SK-N-SH (cell line): ENCODE results near the gene MACROD2. TPM values are rescaled to one million over a fixed set of nuclear protein-coding genes. Genes with fewer than 3 reads are reported as not detected.

Experiments used
- CTCF ChIA-PET: fragments of 300-600, 350-600 bp; formaldehyde crosslinking; extraction: SDS; loops from one replicate; lab custom pipeline; 2021; lab: Yijun Ruan, JAX
- POLR2A ChIA-PET: fragments of 350-600 bp; sonication (Branson Sonifier 250); formaldehyde crosslinking; extraction: SDS; loops from one replicate; lab custom pipeline; 2020; ENCODE audit warnings: antibody characterized with exemption, inconsistent platforms; lab: Yijun Ruan, JAX
- DNase-seq: peaks from one replicate; pipeline ENCODE4 v3.0.0; 2012
- H2AFZ ChIP-seq: fragments of 200-600 bp; sonication (generic); 2 replicates; pipeline ENCODE4 v1.8.1; 2016; ENCODE audit warnings: antibody characterized with exemption, mild to moderate bottlenecking, low read depth
- H3F3A ChIP-seq: fragments of 200-600 bp; sonication (generic); replicated peaks from 2 replicates; pipeline ENCODE3; 2016; ENCODE audit warnings: antibody characterized with exemption, mild to moderate bottlenecking; ENCODE audit not compliant: insufficient read depth
- H3K27ac ChIP-seq, 2 experiments: fragments of 200-500 bp in 1 of 2; fragments of 200-600 bp in 1 of 2; sonication (Bioruptor generic) in 1 of 2; sonication (generic), shearing (Covaris generic) in 1 of 2; 2 replicates each; pipeline versions ENCODE4 v1.5.1 to v1.6.1; 2014 to 2016; ENCODE audit warnings: low read depth in 2 of 2, inconsistent platforms in 1 of 2, low read length in 1 of 2, mild to moderate bottlenecking in 1 of 2, mixed read lengths in 1 of 2
- H3K27me3 ChIP-seq: fragments of 200-600 bp; sonication (generic), shearing (Covaris generic); 2 replicates; pipeline ENCODE4 v1.6.1; 2016; ENCODE audit warnings: mixed run types; ENCODE audit not compliant: insufficient read depth
- H3K36me3 ChIP-seq, 2 experiments: fragments of 200-500 bp in 1 of 2; fragments of 200-600 bp in 1 of 2; sonication (Bioruptor generic) in 1 of 2; sonication (generic) in 1 of 2; replicated peaks in 1 of 2; 2 replicates each; pipeline versions ENCODE3 to v1.5.1; 2014 to 2016; ENCODE audit warnings: low read length in 1 of 2, mild to moderate bottlenecking in 1 of 2; ENCODE audit not compliant: insufficient read depth in 2 of 2, control insufficient read depth in 1 of 2
- H3K4me1 ChIP-seq, 2 experiments: fragments of 200-500 bp in 1 of 2; fragments of 200-600 bp in 1 of 2; sonication (Bioruptor generic) in 1 of 2; sonication (generic), shearing (Covaris generic) in 1 of 2; 2 replicates each; pipeline versions ENCODE4 v1.5.1 to v1.6.1; 2014 to 2016; ENCODE audit warnings: low read depth in 1 of 2, low read length in 1 of 2, mixed run types in 1 of 2; ENCODE audit not compliant: insufficient read depth in 2 of 2, control insufficient read depth in 1 of 2
- H3K4me2 ChIP-seq: fragments of 200-600 bp; sonication (generic), shearing (Covaris generic); 2 replicates; pipeline ENCODE4 v1.6.1; 2017; ENCODE audit warnings: mixed run types
- H3K4me3 ChIP-seq, 2 experiments: fragments of 200-500 bp in 1 of 2; fragments of 200-600 bp in 1 of 2; sonication (Bioruptor generic) in 1 of 2; sonication (generic), shearing (Covaris generic) in 1 of 2; 2 replicates each; pipeline versions ENCODE4 v1.5.1 to v1.8.1; 2014 to 2016; ENCODE audit warnings: low read depth in 2 of 2, inconsistent platforms in 1 of 2, low read length in 1 of 2, mild to moderate bottlenecking in 1 of 2, mixed read lengths in 1 of 2, moderate library complexity in 1 of 2
- H3K79me2 ChIP-seq: fragments of 200-600 bp; sonication (generic); 2 replicates; pipeline ENCODE4 v1.8.1; 2017; ENCODE audit warnings: mild to moderate bottlenecking; ENCODE audit not compliant: insufficient read depth
- H3K9ac ChIP-seq: fragments of 200-600 bp; sonication (generic); 2 replicates; pipeline ENCODE4 v1.6.1; 2017; ENCODE audit warnings: mixed run types
- H3K9me2 ChIP-seq: fragments of 200-600 bp; sonication (generic); 2 replicates; pipeline ENCODE4 v1.6.1; 2017; ENCODE audit warnings: mixed run types
- H3K9me3 ChIP-seq: fragments of 200-600 bp; sonication (generic); 2 replicates; pipeline ENCODE4 v1.6.1; 2017; ENCODE audit warnings: mixed run types, mild to moderate bottlenecking, moderate library complexity
- H4K20me1 ChIP-seq: fragments of 200-600 bp; sonication (generic); 2 replicates; pipeline ENCODE4 v1.6.1; 2017; ENCODE audit warnings: mild to moderate bottlenecking, mixed run types; ENCODE audit not compliant: insufficient read depth
- ELF1 ChIP-seq: IDR thresholded peaks from 2 replicates; pipeline ENCODE4 v1.4.0; 2012
- FOXM1 ChIP-seq: IDR thresholded peaks from 2 replicates; pipeline ENCODE4 v1.4.0; 2012; ENCODE audit warnings: low read depth, mild to moderate bottlenecking
- JUND ChIP-seq: IDR thresholded peaks from 2 replicates; pipeline ENCODE4 v1.4.0; 2012
- MEF2A ChIP-seq: IDR thresholded peaks from 2 replicates; pipeline ENCODE4 v1.4.0; 2012; ENCODE audit warnings: low read depth, borderline replicate concordance
- MXI1 ChIP-seq: IDR thresholded peaks from 2 replicates; pipeline ENCODE4 v1.6.1; 2012; ENCODE audit warnings: mild to moderate bottlenecking, low read depth, low read length, improper control_type of control experiment
- NFIC ChIP-seq: IDR thresholded peaks from 2 replicates; pipeline ENCODE4 v1.4.0; 2012; ENCODE audit warnings: borderline replicate concordance
- RFX5 ChIP-seq: IDR thresholded peaks from 2 replicates; pipeline ENCODE4 v1.6.1; 2012; ENCODE audit warnings: mild to moderate bottlenecking, improper control_type of control experiment, low read length
- SMC3 ChIP-seq: IDR thresholded peaks from 2 replicates; pipeline ENCODE4 v1.6.1; 2012; ENCODE audit warnings: low read depth, low read length, improper control_type of control experiment
- TCF12 ChIP-seq: IDR thresholded peaks from 2 replicates; pipeline ENCODE4 v1.4.0; 2012
- TEAD4 ChIP-seq: IDR thresholded peaks from 2 replicates; pipeline ENCODE4 v1.4.0; 2012; ENCODE audit warnings: mild to moderate bottlenecking, borderline replicate concordance; ENCODE audit not compliant: insufficient read depth
- YY1 ChIP-seq: IDR thresholded peaks from 2 replicates; pipeline ENCODE4 v1.4.0; 2012; ENCODE audit warnings: low read depth, mild to moderate bottlenecking
- WGBS: methylation state at CpG from one replicate; pipeline ENCODE4 v1.1.6; 2017; ENCODE audit warnings: low lambda C conversion rate; 5-methylcytosine and 5-hydroxymethylcytosine counted together
- polyA plus RNA-seq, 3 experiments: library from polyadenylated mRNA; depleted of rRNA; stranded (reverse); fragments of >200 nt; gene quantifications; 2 replicates each; pipeline ENCODE4 v1.2.3, GENCODE V29; 2012
- TF ChIP-seq, protein P1 (sequence below): IDR thresholded peaks from 2 replicates; pipeline ENCODE4 v1.4.0; 2012; ENCODE audit warnings: low read depth, borderline replicate concordance
- TF ChIP-seq, protein P2 (sequence below): IDR thresholded peaks from 2 replicates; pipeline ENCODE4 v1.4.0; 2012; ENCODE audit warnings: low read depth
- TF ChIP-seq, protein P3 (sequence below): fragments of 150-350 bp; IDR thresholded peaks from 2 replicates; pipeline ENCODE4 v1.6.1; 2016; ENCODE audit warnings: mild to moderate bottlenecking, low read depth, low read length
- TF ChIP-seq, protein P4 (sequence below): IDR thresholded peaks from 2 replicates; pipeline ENCODE4 v1.6.1; 2012; ENCODE audit warnings: mild to moderate bottlenecking, low read depth, low read length, moderate library complexity

MACROD2 gene
- polyA plus RNA-seq, 1 of the 3 experiments (the other 2 are of a cell fraction), result 0.33 TPM

DNA sequence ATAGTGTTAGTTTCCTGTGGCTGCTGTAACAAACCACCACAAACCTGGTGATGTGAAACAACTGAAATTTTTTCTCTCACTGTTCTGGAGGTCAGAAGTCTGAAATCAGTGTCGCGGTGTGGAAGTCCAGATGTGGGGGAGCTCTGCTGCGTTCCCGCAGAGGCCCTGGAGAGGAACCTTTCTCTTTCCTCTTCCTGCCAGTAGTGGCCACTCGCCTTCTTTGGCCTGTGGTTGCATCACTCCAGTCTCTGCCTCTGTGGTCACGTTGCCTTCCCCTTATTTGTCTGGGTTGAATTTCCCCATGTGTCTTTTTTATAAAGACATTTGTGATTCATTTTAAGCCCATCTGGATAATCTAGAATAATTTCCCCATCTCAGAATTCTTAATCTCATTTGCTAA is 637.6 kb downstream of the MACROD2 start:
- H2AFZ ChIP-seq, result no peak overlapping the region
- DNase-seq, result no peak
- H3K36me3 ChIP-seq, result no peaks in the 10 kb centered on the region
- no peaks in the 10 kb centered on the region for H4K20me1 ChIP-seq
- WGBS, result 81% methylated on average over 6 of the region's 6 CpGs
- H3K9me2 ChIP-seq, result no peaks in the 10 kb centered on the region
- no peak overlapping the region for H3K9ac ChIP-seq
- no peak overlapping the region for H3K4me3 ChIP-seq
- TF ChIP-seq YY1 (no peak), ELF1 (no peak), MEF2A (no peak)
- TF ChIP-seq, protein P1, sequence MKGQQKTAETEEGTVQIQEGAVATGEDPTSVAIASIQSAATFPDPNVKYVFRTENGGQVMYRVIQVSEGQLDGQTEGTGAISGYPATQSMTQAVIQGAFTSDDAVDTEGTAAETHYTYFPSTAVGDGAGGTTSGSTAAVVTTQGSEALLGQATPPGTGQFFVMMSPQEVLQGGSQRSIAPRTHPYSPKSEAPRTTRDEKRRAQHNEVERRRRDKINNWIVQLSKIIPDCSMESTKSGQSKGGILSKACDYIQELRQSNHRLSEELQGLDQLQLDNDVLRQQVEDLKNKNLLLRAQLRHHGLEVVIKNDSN, result no peak
- ChIA-PET POLR2A (no interaction called here), CTCF (no interaction called here)
- no peaks in the 10 kb centered on the region for H3F3A ChIP-seq
- H3K9me3 ChIP-seq, result no peaks in the 10 kb centered on the region
- H3K27me3 ChIP-seq, result no peaks in the 10 kb centered on the region
- H3K4me2 ChIP-seq, result no peak overlapping the region
- no peak overlapping the region for H3K27ac ChIP-seq
- no peaks in the 10 kb centered on the region for H3K79me2 ChIP-seq
- H3K4me1 ChIP-seq, result no peaks in the 10 kb centered on the region

DNA sequence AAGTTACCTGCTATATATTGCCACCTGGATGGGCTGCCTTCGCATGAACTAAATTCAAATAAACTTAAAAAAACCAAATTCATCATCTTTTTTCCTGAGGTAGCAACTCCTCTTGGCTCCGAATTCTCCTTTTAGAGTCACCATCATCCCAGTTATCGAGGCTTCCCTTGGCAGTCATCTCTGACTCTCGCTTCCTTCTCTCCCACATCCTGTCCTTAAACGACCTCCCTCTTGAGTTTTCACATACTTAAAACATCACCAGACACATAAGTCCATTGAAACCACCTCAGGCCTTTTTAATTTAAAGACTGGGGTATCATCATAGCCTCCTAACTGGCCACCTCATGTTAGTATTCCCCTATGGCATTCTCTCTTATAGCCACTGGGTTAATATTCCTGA is 638.2 kb downstream of the MACROD2 start:
- no peak overlapping the region for H3K27ac ChIP-seq
- TF ChIP-seq, protein P2, sequence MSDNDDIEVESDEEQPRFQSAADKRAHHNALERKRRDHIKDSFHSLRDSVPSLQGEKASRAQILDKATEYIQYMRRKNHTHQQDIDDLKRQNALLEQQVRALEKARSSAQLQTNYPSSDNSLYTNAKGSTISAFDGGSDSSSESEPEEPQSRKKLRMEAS, result no peak
- TF ChIP-seq, protein P1, result no peak
- TF ChIP-seq, protein P3, sequence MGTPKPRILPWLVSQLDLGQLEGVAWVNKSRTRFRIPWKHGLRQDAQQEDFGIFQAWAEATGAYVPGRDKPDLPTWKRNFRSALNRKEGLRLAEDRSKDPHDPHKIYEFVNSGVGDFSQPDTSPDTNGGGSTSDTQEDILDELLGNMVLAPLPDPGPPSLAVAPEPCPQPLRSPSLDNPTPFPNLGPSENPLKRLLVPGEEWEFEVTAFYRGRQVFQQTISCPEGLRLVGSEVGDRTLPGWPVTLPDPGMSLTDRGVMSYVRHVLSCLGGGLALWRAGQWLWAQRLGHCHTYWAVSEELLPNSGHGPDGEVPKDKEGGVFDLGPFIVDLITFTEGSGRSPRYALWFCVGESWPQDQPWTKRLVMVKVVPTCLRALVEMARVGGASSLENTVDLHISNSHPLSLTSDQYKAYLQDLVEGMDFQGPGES, result no peak
- TF ChIP-seq SMC3, result no peak
- TF ChIP-seq NFIC, result no peak
- TF ChIP-seq TCF12, result no peak
- no peak for TF ChIP-seq JUND
- TF ChIP-seq YY1, result no peak
- no peak overlapping the region for H3K4me2 ChIP-seq
- H3K9me3 ChIP-seq, result no peaks in the 10 kb centered on the region
- CTCF ChIA-PET, result no interaction called here
- no peak overlapping the region for H2AFZ ChIP-seq
- no peaks in the 10 kb centered on the region for H3K79me2 ChIP-seq
- no peaks in the 10 kb centered on the region for H3K4me1 ChIP-seq
- no peak for DNase-seq
- no peaks in the 10 kb centered on the region for H3K9me2 ChIP-seq
- no peaks in the 10 kb centered on the region for H3F3A ChIP-seq
- no peaks in the 10 kb centered on the region for H3K36me3 ChIP-seq
- POLR2A ChIA-PET, result no interaction called here
- H4K20me1 ChIP-seq, result no peaks in the 10 kb centered on the region
- H3K9ac ChIP-seq, result no peak overlapping the region
- 76% methylated on average over 5 of the region's 5 CpGs for WGBS
- no peaks in the 10 kb centered on the region for H3K27me3 ChIP-seq
- H3K4me3 ChIP-seq, result no peak overlapping the region

DNA sequence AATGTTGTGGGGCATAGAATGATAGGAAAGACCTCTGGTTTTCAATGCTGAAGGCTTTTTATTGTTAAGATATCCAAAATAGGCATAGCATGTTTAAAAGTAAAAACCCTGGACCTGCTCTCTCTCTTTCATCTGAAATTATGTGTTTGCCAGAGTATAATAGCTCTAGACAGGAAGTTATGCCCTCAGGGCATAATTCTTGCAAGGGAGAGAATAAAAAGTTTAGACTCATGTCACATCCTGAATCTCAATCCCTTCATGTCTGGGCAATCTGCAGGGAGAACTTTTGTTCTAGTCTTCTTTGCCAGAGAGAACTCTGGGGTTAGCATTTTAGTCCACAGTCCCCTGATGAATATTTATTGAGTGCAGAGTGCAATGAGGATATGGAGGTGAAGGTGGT is 639.3 kb downstream of the MACROD2 start:
- no peak overlapping the region for H3K9ac ChIP-seq
- CTCF ChIA-PET, result interaction anchor here (0.8 kb wide), 1 partner anchor 20 kb away, joined by 3 read pairs; no protein-coding TSS in a partner anchor
- no peaks in the 10 kb centered on the region for H3K9me3 ChIP-seq
- DNase-seq, result no peak
- no peaks in the 10 kb centered on the region for H3K4me1 ChIP-seq
- no peaks in the 10 kb centered on the region for H4K20me1 ChIP-seq
- POLR2A ChIA-PET, result no interaction called here
- H3K27ac ChIP-seq, result no peak overlapping the region
- no peaks in the 10 kb centered on the region for H3K36me3 ChIP-seq
- no peaks in the 10 kb centered on the region for H3K79me2 ChIP-seq
- no peak overlapping the region for H2AFZ ChIP-seq
- H3F3A ChIP-seq, result no peaks in the 10 kb centered on the region
- H3K9me2 ChIP-seq, result no peaks in the 10 kb centered on the region
- H3K4me3 ChIP-seq, result no peak overlapping the region
- H3K27me3 ChIP-seq, result no peaks in the 10 kb centered on the region
- no peak overlapping the region for H3K4me2 ChIP-seq
- TF ChIP-seq FOXM1, result no peak
- TF ChIP-seq MEF2A, result no peak
- TF ChIP-seq, protein P4, sequence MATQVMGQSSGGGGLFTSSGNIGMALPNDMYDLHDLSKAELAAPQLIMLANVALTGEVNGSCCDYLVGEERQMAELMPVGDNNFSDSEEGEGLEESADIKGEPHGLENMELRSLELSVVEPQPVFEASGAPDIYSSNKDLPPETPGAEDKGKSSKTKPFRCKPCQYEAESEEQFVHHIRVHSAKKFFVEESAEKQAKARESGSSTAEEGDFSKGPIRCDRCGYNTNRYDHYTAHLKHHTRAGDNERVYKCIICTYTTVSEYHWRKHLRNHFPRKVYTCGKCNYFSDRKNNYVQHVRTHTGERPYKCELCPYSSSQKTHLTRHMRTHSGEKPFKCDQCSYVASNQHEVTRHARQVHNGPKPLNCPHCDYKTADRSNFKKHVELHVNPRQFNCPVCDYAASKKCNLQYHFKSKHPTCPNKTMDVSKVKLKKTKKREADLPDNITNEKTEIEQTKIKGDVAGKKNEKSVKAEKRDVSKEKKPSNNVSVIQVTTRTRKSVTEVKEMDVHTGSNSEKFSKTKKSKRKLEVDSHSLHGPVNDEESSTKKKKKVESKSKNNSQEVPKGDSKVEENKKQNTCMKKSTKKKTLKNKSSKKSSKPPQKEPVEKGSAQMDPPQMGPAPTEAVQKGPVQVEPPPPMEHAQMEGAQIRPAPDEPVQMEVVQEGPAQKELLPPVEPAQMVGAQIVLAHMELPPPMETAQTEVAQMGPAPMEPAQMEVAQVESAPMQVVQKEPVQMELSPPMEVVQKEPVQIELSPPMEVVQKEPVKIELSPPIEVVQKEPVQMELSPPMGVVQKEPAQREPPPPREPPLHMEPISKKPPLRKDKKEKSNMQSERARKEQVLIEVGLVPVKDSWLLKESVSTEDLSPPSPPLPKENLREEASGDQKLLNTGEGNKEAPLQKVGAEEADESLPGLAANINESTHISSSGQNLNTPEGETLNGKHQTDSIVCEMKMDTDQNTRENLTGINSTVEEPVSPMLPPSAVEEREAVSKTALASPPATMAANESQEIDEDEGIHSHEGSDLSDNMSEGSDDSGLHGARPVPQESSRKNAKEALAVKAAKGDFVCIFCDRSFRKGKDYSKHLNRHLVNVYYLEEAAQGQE, result no peak
- TF ChIP-seq, protein P1, result no peak
- no peak for TF ChIP-seq MXI1
- TF ChIP-seq RFX5, result no peak
- TF ChIP-seq TEAD4, result no peak
